Measurements from ENCODE around the gene LGALS4.
"Not testable (repeated sequence)": the region's sequence is repeated elsewhere in the genome, so short reads cannot be mapped to it uniquely, and the experiment has no call there.

Gene LGALS4

GRCh38 chr19:38812841-38813320 lies at the start of gene LGALS4:
Gene LGALS4 (minus strand): TSS chr19:38812945. CDS start chr19:38812886, 59 bp downstream.
- DNase-seq = no peak

GRCh38 chr19:38861368-38861767 lies 48.6 kb upstream of the LGALS4 start:
- DNase-seq = no peak

GRCh38 chr19:38859631-38860204 lies 47.0 kb upstream of the LGALS4 start:
- not testable (repeated sequence) for DNase-seq

GRCh38 chr19:38856813-38857212 lies 44.1 kb upstream of the LGALS4 start:
- DNase-seq = no peak

GRCh38 chr19:38855751-38856150 lies 43.0 kb upstream of the LGALS4 start:
- not testable (repeated sequence) for DNase-seq

- DNase-seq = not testable (repeated sequence)
These were observed 42.2 kb upstream of the LGALS4 start for GRCh38 chr19:38854961-38855360.

- DNase-seq = no peak
These were observed 40.5 kb upstream of the LGALS4 start for GRCh38 chr19:38853214-38853613.

GRCh38 chr19:38852231-38853044 lies 39.7 kb upstream of the LGALS4 start:
- no peak for DNase-seq

- peak; percentile 77 for DNase-seq
These were observed 39.0 kb upstream of the LGALS4 start for GRCh38 chr19:38851622-38852230.

- DNase-seq = no peak
These were observed 38.4 kb upstream of the LGALS4 start for GRCh38 chr19:38850976-38851621.

GRCh38 chr19:38850436-38850975 lies 37.8 kb upstream of the LGALS4 start:
- peak; percentile 80 for DNase-seq

- DNase-seq = peak; percentile 100
These were observed 37.2 kb upstream of the LGALS4 start, which contains the start of gene HNRNPL for GRCh38 chr19:38849860-38850435. Gene HNRNPL (minus strand): TSS chr19:38849986. CDS start chr19:38849966, 20 bp downstream.

- DNase-seq = peak; percentile 84
These were observed 36.6 kb upstream of the LGALS4 start for GRCh38 chr19:38849147-38849859.

- DNase-seq = no peak
These were observed 35.8 kb upstream of the LGALS4 start for GRCh38 chr19:38848299-38849146.

GRCh38 chr19:38846097-38846496 lies 33.4 kb upstream of the LGALS4 start:
- DNase-seq = no peak

GRCh38 chr19:38845374-38846024 lies 32.8 kb upstream of the LGALS4 start:
- DNase-seq = no peak

GRCh38 chr19:38844093-38844686 lies 31.4 kb upstream of the LGALS4 start:
- DNase-seq = no peak

- no peak for DNase-seq
These were observed 30.5 kb upstream of the LGALS4 start for GRCh38 chr19:38843175-38843758.

- DNase-seq = no peak
These were observed 29.9 kb upstream of the LGALS4 start for GRCh38 chr19:38842439-38843174.
